Activated CD4-positive, alpha-beta T cell treated with anti-CD3 and anti-CD28 coated beads, Interleukin-2, amount 50 U/mL, for 1 hour (primary cell): Measurements from ENCODE around the gene SLC13A2.

ENCODE experiments used
- DNase-seq: peaks from one replicate; pipeline ENCODE4 v3.0.0-alpha.2; 2020

Gene SLC13A2

GRCh38 chr17:28540231-28540630 lies 66.8 kb downstream of the SLC13A2 start:
- DNase-seq = no peak

GRCh38 chr17:28541439-28541838 lies 68.0 kb downstream of the SLC13A2 start:
- DNase-seq = no peak

- no peak for DNase-seq
Measured at GRCh38 chr17:28544402-28545140, 71.1 kb downstream of the SLC13A2 start.

- no peak for DNase-seq
Measured at GRCh38 chr17:28545141-28545503, 71.7 kb downstream of the SLC13A2 start.

- DNase-seq = no peak
Measured at GRCh38 chr17:28545787-28546415, 72.5 kb downstream of the SLC13A2 start.

- DNase-seq = no peak
Measured at GRCh38 chr17:28547096-28547622, 73.7 kb downstream of the SLC13A2 start.
